Heart left ventricle (tissue), 13 donors: Measurements from ENCODE around the gene NSD2.

Experiments
- CTCF ChIP-seq, 12 donors: fragments of 200-600 bp; sonication (generic) in 4 of 12; IDR thresholded peaks; one replicate each; pipeline versions ENCODE4 v1.5.0 to v1.8.0; 2018 to 2022; ENCODE audit warnings: antibody characterized with exemption in 12 of 12, mild to moderate bottlenecking in 5 of 12
- POLR2A ChIP-seq, 2 donors: fragments of 450-650 bp; IDR thresholded peaks; one replicate each; pipeline ENCODE4 v1.6.1; 2017; ENCODE audit warnings: antibody characterized with exemption in 2 of 2, mild to moderate bottlenecking in 2 of 2, moderate library complexity in 2 of 2
- donor health status: ischemic (EF 13 %, LVEDD 7.1; RV severe dilation, severe dysfunction).
- donor health status: DM: no; HTN: yes; CAD: no.
- donor health status: DM: no; HTN: no; CAD: no.
- donor health status: ischemic (EF 25% LVEDD 6.9; RV normal size, moderate dysfunction).
- donor health status: ischemic (EF 25% LVEDD 5.7; RV mildly dilated, moderate dysfunction).
- donor health status: ischemic (EF 35%, LVEDD 5.7; RV mildly dilated, moderate dysfunction).
- donor health status: nonischemic (EF 11% LVEDD 7.7; RV severe dilation, severe dysfunction).
- donor health status: DM: yes; HTN: yes; CAD: no.
- donor health status: PGD.
- donor health status: ischemic (EF 29% LVEDD 5.4; RV normal size, mild dysfunction).
- donor health status: nonischemic (EF 23%, LVEDD 6.1; RV moderate dilation, normal function).

GRCh38 chr4:1975880-1976279, 104.7 kb downstream of the NSD2 start:
- no peak for TF ChIP-seq CTCF (IDR thresholded peaks at IDR 0.05)
- TF ChIP-seq POLR2A (IDR thresholded peaks at IDR 0.05) = no peak
